H1 (cell line): ENCODE measurements around the gene PIGC. TPM values are rescaled to one million over a fixed set of nuclear protein-coding genes. Genes with fewer than 3 reads are reported as not detected.

Experiments used
- CTCF ChIA-PET: fragments of 300-600 bp; sonication (Branson Sonifier 250); formaldehyde crosslinking; loops from one replicate; lab custom pipeline; 2021; ENCODE audit not compliant: partially characterized antibody; lab: Charles Lee
- POLR2A ChIA-PET: fragments of 300-600 bp; sonication (Branson Sonifier 250); formaldehyde crosslinking; loops from one replicate; lab custom pipeline; 2021; ENCODE audit warnings: inconsistent platforms; ENCODE audit not compliant: partially characterized antibody; lab: Charles Lee
- DNase-seq, 2 experiments: peaks; one replicate each; pipeline versions ENCODE4 v3.0.0 to v3.0.0-alpha.2; 2010 to 2022; ENCODE audit warnings: low spot score in 2 of 2, low read depth in 1 of 2, mixed read lengths in 1 of 2
- FAIRE-seq: peaks from 2 replicates; lab custom pipeline; 2011; peaks lifted over from hg19 to GRCh38; lab: Jason Lieb, UNC
- H2AFZ ChIP-seq: 2 replicates; pipeline ENCODE4 v1.8.1; 2012; ENCODE audit warnings: low read length, inconsistent platforms
- H2AK5ac ChIP-seq: 2 replicates; pipeline ENCODE4 v1.6.1; 2013; ENCODE audit warnings: low read depth, low read length
- H2BK120ac ChIP-seq: replicated peaks from 2 replicates; pipeline ENCODE3; 2013; ENCODE audit warnings: low read depth, low read length, inconsistent platforms
- H2BK12ac ChIP-seq: 2 replicates; pipeline ENCODE4 v1.6.1; 2013; ENCODE audit warnings: low read depth, low read length
- H2BK15ac ChIP-seq: 2 replicates; pipeline ENCODE4 v1.6.1; 2013; ENCODE audit warnings: low read length
- H2BK20ac ChIP-seq: 2 replicates; pipeline ENCODE4 v1.6.1; 2013; ENCODE audit warnings: low read length
- H2BK5ac ChIP-seq: 2 replicates; pipeline ENCODE4 v1.6.1; 2013; ENCODE audit warnings: low read depth, low read length
- H3K14ac ChIP-seq: 2 replicates; pipeline ENCODE4 v1.6.1; 2013; ENCODE audit warnings: inconsistent platforms; ENCODE audit not compliant: insufficient read length
- H3K18ac ChIP-seq: 2 replicates; pipeline ENCODE4 v1.6.1; 2013; ENCODE audit warnings: low read length; ENCODE audit errors: extremely low read depth
- H3K23ac ChIP-seq: 2 replicates; pipeline ENCODE4 v1.6.1; 2013; ENCODE audit warnings: inconsistent platforms; ENCODE audit not compliant: insufficient read length
- H3K23me2 ChIP-seq: 2 replicates; pipeline ENCODE4 v1.6.1; 2013; ENCODE audit warnings: low read depth, low read length
- H3K27ac ChIP-seq: 2 replicates; pipeline ENCODE4 v1.6.1; 2011; ENCODE audit warnings: low read depth, low read length, inconsistent platforms
- H3K27me3 ChIP-seq, 4 experiments: replicated peaks in 1 of 4; 1 replicate in 1 of 4; 2 replicates in 3 of 4; pipeline versions ENCODE4 v1.6.1 to v1.8.1; 2011 to 2013; ENCODE audit warnings: low read length in 3 of 4, mild to moderate bottlenecking in 3 of 4, inconsistent platforms in 2 of 4, mixed read lengths in 2 of 4, moderate library complexity in 1 of 4; ENCODE audit not compliant: control insufficient read depth in 3 of 4, insufficient read depth in 3 of 4; ENCODE audit errors: extremely low read depth in 1 of 4
- H3K36me3 ChIP-seq, 4 experiments: 2 replicates each; pipeline versions ENCODE4 v1.6.1 to v1.8.1; 2011 to 2013; ENCODE audit warnings: mild to moderate bottlenecking in 4 of 4, low read length in 3 of 4, moderate library complexity in 2 of 4, control low read depth in 1 of 4, inconsistent platforms in 1 of 4; ENCODE audit not compliant: insufficient read depth in 4 of 4, control insufficient read depth in 2 of 4
- H3K4ac ChIP-seq: replicated peaks from 2 replicates; pipeline ENCODE3; 2013; ENCODE audit warnings: low read length, low read depth, mixed read lengths, inconsistent platforms; ENCODE audit not compliant: insufficient read length
- H3K4me1 ChIP-seq, 4 experiments: replicated peaks in 1 of 4; 1 replicate in 1 of 4; 2 replicates in 3 of 4; pipeline versions ENCODE4 v1.6.1 to v1.8.1; 2011 to 2013; ENCODE audit warnings: low read length in 3 of 4, inconsistent platforms in 2 of 4, mixed read lengths in 1 of 4; ENCODE audit not compliant: insufficient read depth in 4 of 4, control insufficient read depth in 3 of 4
- H3K4me2 ChIP-seq, 2 experiments: 2 replicates each; pipeline versions ENCODE4 v1.6.1 to v1.8.1; 2011 to 2013; ENCODE audit warnings: low read depth in 2 of 2, low read length in 2 of 2, control low read depth in 1 of 2, inconsistent platforms in 1 of 2, mild to moderate bottlenecking in 1 of 2; ENCODE audit not compliant: insufficient read depth in 1 of 2
- H3K4me3 ChIP-seq, 4 experiments: fragments of 200-600, 300-600 bp in 1 of 4; sonication (generic), shearing (Covaris generic), sonication (Bioruptor Twin) in 1 of 4; 2 replicates each; pipeline versions ENCODE4 v1.5.1 to v1.8.1; 2011 to 2016; ENCODE audit warnings: low read length in 4 of 4, low read depth in 3 of 4, control low read depth in 2 of 4, inconsistent platforms in 2 of 4, mild to moderate bottlenecking in 2 of 4, mixed read lengths in 1 of 4, moderate library complexity in 1 of 4; ENCODE audit not compliant: insufficient read depth in 2 of 4; ENCODE audit errors: extremely low read depth in 1 of 4
- H3K56ac ChIP-seq: replicated peaks from 2 replicates; pipeline ENCODE3; 2013; ENCODE audit warnings: low read depth, mild to moderate bottlenecking, mixed read lengths, low read length, inconsistent platforms; ENCODE audit not compliant: insufficient read length
- H3K79me1 ChIP-seq: 2 replicates; pipeline ENCODE4 v1.6.1; 2013; ENCODE audit warnings: low read depth, low read length, control low read depth
- H3K79me2 ChIP-seq, 2 experiments: 2 replicates each; pipeline versions ENCODE4 v1.6.1 to v1.8.1; 2012 to 2013; ENCODE audit warnings: low read length in 2 of 2, mild to moderate bottlenecking in 2 of 2, inconsistent platforms in 1 of 2; ENCODE audit not compliant: insufficient read depth in 2 of 2, control insufficient read depth in 1 of 2
- H3K9ac ChIP-seq, 4 experiments: replicated peaks in 1 of 4; 1 replicate in 1 of 4; 2 replicates in 3 of 4; pipeline versions ENCODE4 v1.6.1 to v1.8.1; 2011 to 2013; ENCODE audit warnings: low read depth in 3 of 4, low read length in 3 of 4, control low read depth in 2 of 4, mild to moderate bottlenecking in 2 of 4, moderate library complexity in 2 of 4, inconsistent platforms in 1 of 4; ENCODE audit errors: extremely low read depth in 1 of 4
- H3K9me3 ChIP-seq, 2 experiments: 2 replicates each; pipeline versions ENCODE4 v1.6.1 to v1.8.1; 2012 to 2013; ENCODE audit warnings: mild to moderate bottlenecking in 2 of 2, moderate library complexity in 2 of 2, control low read depth in 1 of 2, inconsistent platforms in 1 of 2, low read depth in 1 of 2, low read length in 1 of 2, mixed read lengths in 1 of 2; ENCODE audit not compliant: insufficient read depth in 2 of 2
- H4K20me1 ChIP-seq, 2 experiments: replicated peaks in 1 of 2; 2 replicates each; pipeline versions ENCODE3 to v1.8.1; 2011 to 2013; ENCODE audit warnings: inconsistent platforms in 2 of 2, low read length in 2 of 2, mild to moderate bottlenecking in 1 of 2; ENCODE audit not compliant: insufficient read depth in 2 of 2, control insufficient read depth in 1 of 2
- H4K5ac ChIP-seq: 2 replicates; pipeline ENCODE4 v1.6.1; 2013; ENCODE audit warnings: low read length, low read depth, mixed read lengths, inconsistent platforms; ENCODE audit not compliant: insufficient read length
- H4K8ac ChIP-seq: 2 replicates; pipeline ENCODE4 v1.8.0; 2013; ENCODE audit warnings: mild to moderate bottlenecking, moderate library complexity, low read length, inconsistent platforms; ENCODE audit not compliant: insufficient read depth; ENCODE audit errors: extremely low read depth
- H4K91ac ChIP-seq: replicated peaks from 2 replicates; pipeline ENCODE3; 2013; ENCODE audit warnings: low read length, mixed read lengths, inconsistent platforms; ENCODE audit not compliant: insufficient read length
- ASH2L ChIP-seq: fragments of 200-600, 300-600 bp; sonication (generic); IDR thresholded peaks from one replicate; pipeline ENCODE4 v1.7.1; 2017; ENCODE audit warnings: low read length
- GTF2F1 ChIP-seq: IDR thresholded peaks from 2 replicates; pipeline ENCODE4 v1.6.1; 2012; ENCODE audit warnings: low read depth, low read length, improper control_type of control experiment, borderline replicate concordance
- MAFK ChIP-seq: IDR thresholded peaks from 2 replicates; pipeline ENCODE4 v1.6.1; 2012; ENCODE audit warnings: low read depth, mild to moderate bottlenecking, improper control_type of control experiment, low read length
- RAD21 ChIP-seq, 2 experiments: IDR thresholded peaks in 1 of 2; conservative IDR thresholded peaks in 1 of 2; 2 replicates each; pipeline ENCODE4 v1.6.1; 2011; ENCODE audit warnings: low read depth in 2 of 2, low read length in 2 of 2, improper control_type of control experiment in 1 of 2, inconsistent platforms in 1 of 2, mild to moderate bottlenecking in 1 of 2, moderate library complexity in 1 of 2
- SIN3A ChIP-seq, 2 experiments: IDR thresholded peaks in 1 of 2; conservative IDR thresholded peaks in 1 of 2; 2 replicates each; pipeline ENCODE4 v1.6.1; 2011 to 2012; ENCODE audit warnings: low read length in 2 of 2, improper control_type of control experiment in 1 of 2, low read depth in 1 of 2, mild to moderate bottlenecking in 1 of 2
- SUZ12 ChIP-seq: fragments of 200-600 bp; sonication (generic); IDR thresholded peaks from 2 replicates; pipeline ENCODE4 v1.6.1; 2012; ENCODE audit warnings: mild to moderate bottlenecking, inconsistent platforms, low read length, moderate library complexity, mixed read lengths
- WGBS, 2 experiments: shearing (Covaris generic) in 1 of 2; methylation state at CpG; one replicate each; pipeline versions ENCODE4 v1.1.6 to v1.1.7; 2013 to 2015; ENCODE audit warnings: low lambda C conversion rate in 2 of 2, mixed read lengths in 2 of 2, inconsistent platforms in 1 of 2, low coverage in 1 of 2, missing lambda C conversion rate in 1 of 2; ENCODE audit not compliant: insufficient replicate concordance in 2 of 2, insufficient coverage in 1 of 2, insufficient read length in 1 of 2; ENCODE audit errors: extremely low coverage in 1 of 2, missing lambda C conversion rate in 1 of 2; 5-methylcytosine and 5-hydroxymethylcytosine counted together
- polyA plus RNA-seq, 7 experiments: library from polyadenylated mRNA; depleted of rRNA in 3 of 7; stranded (reverse) in 5 of 7; unstranded in 2 of 7; fragments of >200 nt in 5 of 7; fragments of 200-250 nt in 2 of 7; gene quantifications; 1 replicate in 5 of 7; 2 replicates in 1 of 7; 4 replicates in 1 of 7; pipeline versions ENCODE4 v1.2.1 to v1.2.3, GENCODE V29; 2011 to 2013; ENCODE audit warnings: missing spikeins in 2 of 7, mixed read lengths in 2 of 7
- total RNA-seq: library from RNA; stranded (reverse); fragmentation: NEBNext Ultra II Directional; extraction: Animal tissue kit (Norgen Biotek cat#: 25700); gene quantifications from 2 replicates; pipeline ENCODE4 v1.2.1, GENCODE V29; 2021

The PIGC gene
- total and polyA plus RNA-seq, 2 of the 8 experiments (the other 6 are each of a cell fraction or from before 2014, with no cell fraction given): 21.0 to 39.3 TPM

DNA sequence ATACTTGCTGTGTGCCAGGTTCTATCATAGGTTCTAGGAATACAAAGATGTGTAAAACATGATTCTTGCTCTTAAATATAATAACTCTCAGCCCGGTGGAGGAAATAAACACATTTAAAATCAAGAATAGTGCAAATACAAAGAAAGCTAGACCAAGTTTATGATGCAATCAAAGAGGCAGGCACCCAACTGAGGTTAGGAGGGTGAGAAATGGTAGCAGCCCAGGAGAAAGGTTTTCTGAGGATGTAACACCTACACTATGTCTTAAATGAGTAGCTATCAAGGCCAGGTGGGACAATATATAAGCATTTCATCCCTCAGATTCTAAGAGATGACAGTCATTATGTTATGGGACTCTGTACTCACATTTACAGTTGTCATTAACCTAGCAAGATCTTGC, 9.7 kb upstream of the PIGC start:
- Histone ChIP-seq H3K9ac (no peak overlapping the region), H3K23ac (no peak overlapping the region), H4K8ac (no peak overlapping the region), H3K18ac (no peak overlapping the region), H3K79me2 (no peaks in the 10 kb centered on the region), H3K79me1 (no peaks in the 10 kb centered on the region), H2BK15ac (no peak overlapping the region), H4K20me1 (no peaks in the 10 kb centered on the region), H2AK5ac (no peak overlapping the region), H4K5ac (no peak overlapping the region), H4K91ac (no peak overlapping the region), H2AFZ (no peak overlapping the region), H2BK120ac (no peak overlapping the region), H2BK5ac (no peak overlapping the region), H3K9me3 (no peaks in the 10 kb centered on the region), H3K36me3 (no peaks in the 10 kb centered on the region), H3K27me3 (peaks cover 0 to 2% (median 0%) of the 10 kb centered on the region in 4 experiments; a peak in 1 of 7 replicates), H3K4me3 (no peak overlapping the region), H3K4me1 (no peaks in the 10 kb centered on the region), H2BK12ac (no peak overlapping the region), H2BK20ac (no peak overlapping the region), H3K23me2 (no peaks in the 10 kb centered on the region), H3K4ac (no peak overlapping the region), H3K56ac (no peak overlapping the region), H3K14ac (no peak overlapping the region), H3K27ac (no peak overlapping the region), H3K4me2 (no peak overlapping the region)
- DNase-seq (no peak), FAIRE-seq (no peak)
- no peak for TF ChIP-seq SIN3A (conservative IDR thresholded peaks at IDR 0.05 in 1 of 2, IDR thresholded peaks at IDR 0.05 in 1 of 2; ENCODE audit: low read depth in 1 of 2, low read length in 2 of 2)
- no peak for TF ChIP-seq MAFK
- TF ChIP-seq ASH2L: no peak
- TF ChIP-seq SUZ12: no peak
- TF ChIP-seq RAD21 (IDR thresholded peaks at IDR 0.05 in 1 of 2, conservative IDR thresholded peaks at IDR 0.05 in 1 of 2; ENCODE audit: low read depth in 2 of 2, low read length in 2 of 2): no peak
- no peak for TF ChIP-seq GTF2F1
- ChIA-PET CTCF (interaction anchor here (1.1 to 5.2 kb wide), 6 partner anchors 9 to 274 kb away, joined by 3 to 39 read pairs (median 4); partner anchors contain the start of gene PIGC), POLR2A (no interaction called here)
- 96% methylated on average over 1 of the region's 1 CpG; no CpG with 5 or more reads in 1 of the 2 experiments for WGBS, 2 experiments
